ENCODE data around the gene BSN. TPM values are rescaled to one million over a fixed set of nuclear protein-coding genes. Genes with fewer than 3 reads are reported as not detected.
"Not testable (repeated sequence)": the region's sequence is repeated elsewhere in the genome, so short reads cannot be mapped to it uniquely, and the experiment has no call there.

The BSN gene
- total RNA-seq, 1 experiment from 2014 or later = 0.18 TPM

DNA sequence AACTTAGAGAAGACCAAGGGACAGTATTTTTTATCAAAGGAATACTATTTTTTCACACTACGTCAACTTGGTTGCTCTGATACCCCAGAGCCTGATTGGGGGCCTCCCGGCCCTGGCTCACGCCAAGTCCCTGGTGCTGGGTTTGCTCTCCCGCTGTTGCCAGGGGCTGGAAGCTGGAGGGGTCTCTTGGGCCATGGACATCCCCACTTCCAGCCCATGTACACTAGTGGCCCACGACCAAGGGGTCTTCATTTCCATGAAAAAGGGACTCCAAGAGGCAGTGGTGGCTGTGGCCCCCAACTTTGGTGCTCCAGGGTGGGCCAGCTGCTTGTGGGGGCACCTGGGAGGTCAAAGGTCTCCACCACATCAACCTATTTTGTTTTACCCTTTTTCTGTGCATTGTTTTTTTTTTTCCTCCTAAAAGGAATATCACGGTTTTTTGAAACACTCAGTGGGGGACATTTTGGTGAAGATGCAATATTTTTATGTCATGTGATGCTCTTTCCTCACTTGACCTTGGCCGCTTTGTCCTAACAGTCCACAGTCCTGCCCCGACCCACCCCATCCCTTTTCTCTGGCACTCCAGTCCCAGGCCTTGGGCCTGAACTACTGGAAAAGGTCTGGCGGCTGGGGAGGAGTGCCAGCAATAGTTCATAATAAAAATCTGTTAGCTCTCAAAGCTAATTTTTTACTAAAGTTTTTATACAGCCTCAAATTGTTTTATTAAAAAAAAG is 20.3 kb upstream of the BSN start:
- no peak for DNase-seq (ENCODE audit: low read depth)

DNA sequence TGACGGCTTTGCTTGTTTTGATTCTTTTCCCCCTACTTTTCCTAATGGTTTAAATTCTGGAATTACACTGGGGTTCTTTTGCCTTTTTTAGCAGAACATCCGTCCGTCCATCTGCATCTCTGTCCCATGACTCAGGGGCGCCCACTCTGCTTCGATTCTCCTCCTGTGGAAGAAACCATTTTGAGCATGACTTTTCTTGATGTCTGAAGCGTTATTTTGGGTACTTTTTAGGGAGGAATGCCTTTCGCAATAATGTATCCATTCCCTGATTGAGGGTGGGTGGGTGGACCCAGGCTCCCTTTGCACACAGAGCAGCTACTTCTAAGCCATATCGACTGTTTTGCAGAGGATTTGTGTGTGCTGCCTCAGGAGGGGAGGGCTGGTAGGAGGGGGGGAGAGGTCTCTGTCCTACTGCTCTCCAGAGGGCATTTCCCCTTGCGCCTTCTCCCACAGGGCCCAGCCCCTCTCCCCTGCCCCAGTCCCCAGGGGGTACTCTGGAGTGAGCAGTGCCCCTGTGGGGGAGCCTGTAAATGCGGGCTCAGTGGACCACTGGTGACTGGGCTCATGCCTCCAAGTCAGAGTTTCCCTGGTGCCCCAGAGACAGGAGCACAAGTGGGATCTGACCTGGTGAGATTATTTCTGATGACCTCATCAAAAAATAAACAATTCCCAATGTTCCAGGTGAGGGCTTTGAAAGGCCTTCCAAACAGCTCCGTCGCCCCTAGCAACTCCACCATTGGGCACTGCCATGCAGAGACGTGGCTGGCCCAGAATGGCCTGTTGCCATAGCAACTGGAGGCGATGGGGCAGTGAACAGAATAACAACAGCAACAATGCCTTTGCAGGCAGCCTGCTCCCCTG is 19.5 kb upstream of the BSN start:
- DNase-seq (ENCODE audit: low read depth) = peak; percentile 21

DNA sequence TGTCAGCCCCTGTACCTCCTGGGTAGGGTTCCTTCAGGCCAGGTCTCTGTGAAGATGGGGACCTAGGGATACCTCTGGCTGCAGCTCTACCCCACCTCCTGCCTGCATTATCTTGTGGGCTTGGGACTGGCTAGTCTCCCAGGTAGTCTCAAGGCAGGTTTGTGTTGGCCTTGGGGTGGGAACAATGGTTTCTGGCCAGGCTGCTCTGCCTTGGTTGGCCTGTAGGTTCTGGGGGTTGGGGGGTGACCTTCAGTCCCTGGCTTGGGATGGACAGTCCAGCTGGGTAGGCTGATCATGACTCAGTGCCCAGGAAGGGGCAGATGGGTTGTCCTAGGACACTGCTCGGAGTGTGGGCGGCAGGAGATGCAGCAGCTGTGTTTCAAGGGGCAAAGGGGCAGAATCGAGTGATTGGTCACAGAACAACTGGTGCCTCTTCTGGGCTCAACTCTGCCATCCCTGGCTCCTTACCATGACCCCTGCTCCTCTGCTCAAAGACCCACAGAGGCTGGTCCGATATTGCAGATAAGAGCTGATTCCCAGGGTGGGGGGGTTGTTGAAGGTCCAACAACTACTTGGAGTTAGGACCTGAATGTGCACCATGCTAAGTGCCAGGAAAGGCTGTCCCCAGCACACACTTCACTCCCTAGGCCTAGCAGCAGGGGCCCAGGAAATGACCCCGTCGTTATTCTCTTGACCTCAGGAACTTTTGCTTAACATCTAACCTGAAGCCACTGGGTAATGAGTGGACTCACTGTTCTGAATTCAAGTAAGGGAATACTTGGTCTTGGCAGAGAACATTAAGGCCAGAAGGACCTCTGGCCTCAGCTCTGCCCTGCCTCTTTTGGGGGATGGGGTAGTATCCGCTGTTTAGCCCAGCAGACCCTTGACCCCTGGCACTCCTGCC is 18.1 kb upstream of the BSN start:
- no peak for DNase-seq (ENCODE audit: low read depth)

DNA sequence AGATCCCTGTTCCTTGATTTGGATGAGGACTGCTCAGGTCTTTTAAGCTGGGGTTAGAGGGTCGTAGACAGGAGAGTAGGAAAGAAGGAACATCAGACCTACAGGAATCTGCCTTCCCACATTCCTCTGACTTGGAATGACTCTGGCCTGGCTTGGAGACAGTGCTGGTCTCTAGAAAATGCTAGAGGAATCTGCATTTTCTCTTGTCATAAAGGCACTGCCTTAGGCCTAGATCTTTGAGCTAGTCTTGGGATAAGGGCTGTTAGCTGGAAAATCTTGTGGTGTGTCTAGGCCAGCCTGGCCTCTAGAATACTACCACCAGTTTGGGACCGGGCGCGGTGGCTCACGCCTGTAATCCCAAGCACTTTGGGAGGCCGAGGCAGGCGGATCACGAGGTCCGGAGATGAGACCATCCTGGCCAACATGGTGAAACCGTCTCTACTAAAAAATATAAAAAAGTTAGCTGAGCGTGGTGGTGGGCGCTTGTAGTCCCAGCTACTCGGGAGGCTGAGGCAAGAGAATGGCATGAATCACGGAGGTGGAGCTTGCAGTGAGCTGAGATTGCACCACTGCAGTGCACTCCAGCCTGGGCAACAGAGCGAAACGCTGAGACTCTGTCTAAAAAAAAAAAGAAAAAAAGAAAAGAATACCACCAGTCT is 17.3 kb upstream of the BSN start:
- no peak for DNase-seq (ENCODE audit: low read depth)

DNA sequence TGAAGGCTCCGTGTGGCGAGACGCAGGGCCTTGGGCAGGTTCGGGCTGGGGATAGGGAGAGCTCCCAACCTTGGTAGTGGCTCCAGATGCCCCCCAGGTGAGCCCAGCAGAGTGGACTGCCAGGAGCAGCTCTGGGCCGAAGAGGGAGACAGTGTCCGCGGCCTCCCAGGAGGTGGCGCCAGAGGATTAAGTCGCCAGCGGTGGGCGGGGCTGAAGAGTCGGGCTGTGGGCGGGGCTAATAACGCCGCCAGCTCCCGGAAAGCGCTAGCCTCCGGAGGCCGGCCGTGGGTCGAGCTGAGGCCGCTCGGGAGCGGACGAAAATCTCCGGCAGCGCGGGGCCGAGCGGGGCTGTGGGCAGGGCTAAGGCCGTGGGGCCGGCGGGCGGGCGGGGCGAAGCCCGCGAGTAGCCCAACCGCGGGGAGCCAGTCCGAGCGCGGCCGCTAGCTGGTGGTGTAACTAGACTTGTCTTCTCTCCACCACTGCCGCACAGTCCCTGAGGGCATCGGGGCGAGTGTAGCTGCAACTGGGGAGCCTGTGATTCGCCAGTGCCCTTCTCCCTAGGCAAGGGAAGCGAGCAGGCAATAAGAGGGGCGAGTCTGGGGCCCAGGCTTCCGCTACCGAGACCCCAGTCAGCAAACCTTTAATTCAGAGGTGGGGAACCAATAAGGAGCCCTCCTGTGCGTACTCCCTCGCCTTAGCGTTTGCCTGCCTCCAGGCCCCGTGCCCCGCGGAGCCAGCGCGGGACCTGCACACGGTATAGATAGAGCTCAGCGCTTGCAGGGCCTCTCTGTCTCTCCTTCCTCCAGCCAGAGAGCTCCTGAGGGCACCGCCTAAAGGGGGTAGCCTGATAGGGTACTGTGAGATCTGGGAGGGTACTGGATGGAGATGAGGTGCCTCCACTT is 14.4 kb upstream of the BSN start:
- peak; percentile 90 for DNase-seq (ENCODE audit: low read depth)

DNA sequence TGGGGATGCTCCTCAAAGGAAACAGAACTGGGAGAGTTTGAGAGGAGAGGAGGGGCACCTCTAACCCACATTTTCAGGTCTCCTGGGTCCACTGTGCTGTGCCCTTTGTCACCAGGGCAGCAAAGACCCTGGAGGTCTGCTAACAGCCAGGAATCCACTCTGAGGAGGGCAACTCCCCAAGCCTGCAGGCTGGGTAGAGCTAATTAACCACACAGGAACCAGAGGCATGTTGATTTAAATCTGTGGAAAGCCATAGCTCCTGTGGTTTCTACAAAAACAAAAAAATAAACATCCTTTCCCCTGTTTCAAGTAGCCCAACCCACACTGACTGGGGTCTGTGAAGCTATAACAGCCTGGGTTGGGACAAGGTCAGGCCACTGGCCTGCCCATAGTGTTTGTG is 2.2 kb upstream of the BSN start:
- DNase-seq (ENCODE audit: low read depth) = no peak

DNA sequence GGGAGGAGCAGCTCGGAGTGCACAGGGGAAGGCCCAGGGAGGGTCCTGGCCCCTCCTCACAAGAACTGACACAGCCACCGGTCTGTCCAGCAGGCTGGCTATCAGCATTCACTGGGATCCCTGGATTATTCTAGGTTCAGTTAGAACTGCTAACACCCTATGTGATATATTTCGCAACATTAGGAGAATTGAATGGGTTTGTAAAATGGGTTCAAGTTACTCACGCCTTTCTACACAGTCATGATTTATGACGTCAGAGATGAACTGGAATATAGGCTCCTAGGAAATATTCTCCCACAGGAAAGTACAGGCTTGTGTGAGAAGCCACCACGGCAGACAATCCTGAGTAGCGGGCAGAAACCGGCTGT is 969 bp upstream of the BSN start:
- no peak for DNase-seq (ENCODE audit: low read depth)

DNA sequence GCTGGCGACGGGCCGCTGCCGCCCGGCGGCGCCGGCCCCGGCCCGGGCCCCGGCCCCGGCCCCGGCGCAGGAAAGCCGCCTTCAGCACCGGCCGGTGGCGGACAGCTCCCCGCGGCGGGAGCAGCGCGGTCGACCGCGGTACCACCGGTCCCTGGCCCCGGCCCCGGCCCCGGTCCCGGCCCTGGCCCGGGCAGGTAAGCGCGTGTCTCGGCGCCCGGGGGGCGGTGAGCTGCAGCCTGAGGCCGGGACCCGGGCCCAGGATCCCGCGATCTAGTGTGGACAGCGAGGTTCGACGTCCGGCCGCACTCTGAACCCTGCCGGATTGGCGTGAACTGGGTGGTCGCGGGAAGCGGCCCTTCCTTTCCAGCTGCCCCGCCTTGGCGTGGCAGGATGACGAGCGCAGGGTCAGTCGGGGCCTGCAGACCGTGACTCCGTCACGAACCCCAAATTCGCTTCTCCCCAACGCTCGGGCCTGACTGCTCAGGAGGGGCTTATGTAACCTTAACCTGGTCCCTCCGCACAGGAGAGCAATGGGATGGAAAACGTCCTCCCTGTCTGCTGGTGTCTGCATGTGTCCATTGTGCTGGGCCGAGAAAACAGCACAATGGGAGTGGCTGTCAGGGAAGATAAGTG is 472 bp downstream of the BSN start:
- DNase-seq (ENCODE audit: low read depth) = no peak

DNA sequence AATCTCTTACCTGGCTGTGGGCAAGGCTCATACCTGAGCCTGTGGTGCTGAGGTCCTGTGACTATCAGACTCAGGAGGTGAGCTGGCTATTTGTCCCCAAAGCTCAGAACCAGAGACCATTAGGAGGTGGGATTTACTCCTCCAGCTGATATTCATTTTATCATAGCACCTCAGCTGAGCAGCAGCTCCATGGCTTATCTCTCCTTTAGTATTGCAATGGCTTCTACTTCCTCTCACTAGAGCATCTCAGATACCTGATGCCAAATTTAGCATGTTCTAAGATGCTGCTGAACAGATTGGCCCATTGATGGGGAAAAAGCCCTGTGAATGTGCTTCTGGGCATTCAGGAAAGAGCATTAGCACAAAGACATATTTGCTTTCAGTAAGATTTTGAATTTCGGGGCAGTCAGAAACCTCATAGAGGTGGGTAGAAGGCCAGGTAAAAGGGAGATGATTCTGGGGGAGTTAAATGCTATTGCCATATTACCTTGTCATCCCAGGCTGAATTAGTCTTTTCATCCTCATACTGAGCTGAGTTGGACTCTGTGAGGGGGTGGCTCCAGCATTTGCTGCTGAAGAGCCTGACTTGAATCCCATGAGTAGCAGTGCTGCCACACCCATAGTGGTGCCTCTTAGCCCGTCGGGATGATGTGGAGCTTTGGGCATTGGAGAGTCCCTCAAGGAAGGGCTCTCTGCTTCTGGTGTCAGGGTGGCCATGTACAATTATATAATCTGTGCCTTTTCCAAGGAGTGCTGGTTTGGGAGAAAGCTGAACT is 2.4 kb downstream of the BSN start:
- DNase-seq (ENCODE audit: low read depth) = no peak

DNA sequence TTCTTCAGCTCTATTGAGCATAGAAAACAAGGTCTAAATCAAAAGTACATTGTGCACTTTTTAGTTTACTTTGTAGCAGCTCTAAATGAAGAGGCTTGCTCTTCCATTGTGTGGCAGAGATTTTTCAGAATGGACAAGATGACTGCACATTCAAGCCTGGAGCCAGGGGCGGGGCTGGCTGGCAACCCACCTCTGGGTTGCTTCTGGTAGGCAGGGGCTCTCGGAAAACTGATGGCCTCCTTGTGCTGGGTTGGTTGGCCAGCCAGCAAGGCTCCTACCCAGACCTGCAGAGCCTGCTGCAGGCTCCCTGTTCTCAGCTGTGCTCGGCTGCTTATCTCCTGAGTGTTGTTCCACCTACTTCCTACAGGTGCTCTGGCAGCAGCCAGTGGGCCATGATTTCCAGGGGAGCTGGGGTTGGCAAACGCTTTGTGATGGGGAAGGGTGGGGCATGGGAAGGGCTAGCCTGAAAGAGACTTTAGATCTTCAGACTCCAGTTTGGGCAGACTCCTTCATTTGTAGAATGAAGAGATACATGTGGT is 8.8 kb downstream of the BSN start:
- no peak for DNase-seq (ENCODE audit: low read depth)

DNA sequence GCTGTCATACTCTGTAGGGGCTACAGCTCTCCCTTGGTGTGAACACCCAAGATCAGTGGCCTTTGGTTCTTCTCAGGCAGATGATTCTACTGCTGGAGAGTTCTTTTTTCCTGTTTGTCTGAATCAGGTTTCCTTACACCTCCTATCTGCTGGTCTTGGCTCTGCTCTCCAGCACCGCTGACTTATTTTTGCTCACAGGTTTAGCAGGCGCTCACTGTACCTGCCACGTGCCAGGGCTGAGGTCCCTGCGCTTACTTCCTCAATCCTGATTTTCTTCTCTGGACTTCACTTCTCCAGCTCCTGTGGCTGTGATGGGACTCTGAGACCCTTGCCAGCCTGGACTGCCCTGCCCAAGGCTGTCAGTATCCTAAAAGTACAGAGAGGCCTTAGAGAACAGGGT is 9.5 kb downstream of the BSN start:
- DNase-seq (ENCODE audit: low read depth) = no peak

DNA sequence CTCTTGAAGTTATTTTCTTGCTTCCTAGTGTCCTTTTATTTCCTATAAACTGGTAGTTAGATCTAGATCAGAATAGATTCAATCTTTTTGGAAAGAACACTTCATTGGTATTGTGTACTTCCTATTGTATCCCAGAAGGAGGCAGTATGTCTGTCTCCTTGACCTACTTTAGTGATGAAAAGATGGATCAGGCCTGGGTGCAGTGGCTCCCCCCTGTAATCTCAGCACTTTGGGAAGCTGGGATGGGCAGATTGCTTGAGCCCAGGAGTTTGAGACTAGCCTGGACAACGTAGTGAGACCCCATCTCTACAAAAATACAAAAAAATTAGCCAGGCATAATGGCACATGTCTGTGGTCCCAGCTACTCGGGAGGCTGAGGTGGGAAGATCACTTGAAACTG is 12.0 kb downstream of the BSN start:
- DNase-seq (ENCODE audit: low read depth) = no peak

DNA sequence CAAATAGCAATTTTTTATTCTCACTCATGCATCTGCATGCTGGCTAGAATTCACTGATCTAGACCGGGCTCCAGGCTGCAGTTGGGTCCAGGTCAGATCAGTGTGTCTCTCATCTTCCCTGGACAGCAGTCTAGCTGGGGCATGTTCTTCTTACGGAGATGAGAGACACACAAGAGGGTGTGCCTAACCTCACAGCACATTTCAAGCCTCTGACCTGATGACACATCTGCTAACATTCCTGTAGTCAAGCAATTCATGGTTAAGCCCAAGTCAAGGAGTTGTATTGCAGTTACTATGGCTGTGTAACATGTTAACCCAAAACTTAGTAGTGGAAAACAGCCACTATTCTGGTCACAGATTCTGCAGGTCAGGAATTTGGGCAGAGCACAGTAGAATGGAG is 13.1 kb downstream of the BSN start:
- DNase-seq (ENCODE audit: low read depth) = no peak

DNA sequence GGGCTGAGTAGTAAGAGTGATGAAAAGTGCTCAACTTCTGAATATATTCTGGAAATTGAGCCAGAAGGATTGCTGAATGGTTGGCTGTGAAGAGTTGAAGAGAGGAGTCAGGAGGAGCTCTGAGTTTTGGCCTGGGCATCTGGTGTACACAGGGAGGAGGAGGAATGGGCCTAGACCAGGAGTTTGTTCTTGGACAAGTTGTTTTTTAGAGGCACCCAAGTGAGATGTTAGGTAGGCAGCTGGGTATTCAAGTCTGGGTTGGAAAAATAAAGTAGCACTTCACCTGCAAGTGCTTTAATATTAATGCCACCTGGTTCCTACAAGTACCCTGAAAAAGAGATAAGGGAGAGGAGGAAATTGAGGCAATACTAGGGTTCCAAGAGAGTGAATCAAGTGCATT is 14.7 kb downstream of the BSN start:
- DNase-seq (ENCODE audit: low read depth) = no peak

DNA sequence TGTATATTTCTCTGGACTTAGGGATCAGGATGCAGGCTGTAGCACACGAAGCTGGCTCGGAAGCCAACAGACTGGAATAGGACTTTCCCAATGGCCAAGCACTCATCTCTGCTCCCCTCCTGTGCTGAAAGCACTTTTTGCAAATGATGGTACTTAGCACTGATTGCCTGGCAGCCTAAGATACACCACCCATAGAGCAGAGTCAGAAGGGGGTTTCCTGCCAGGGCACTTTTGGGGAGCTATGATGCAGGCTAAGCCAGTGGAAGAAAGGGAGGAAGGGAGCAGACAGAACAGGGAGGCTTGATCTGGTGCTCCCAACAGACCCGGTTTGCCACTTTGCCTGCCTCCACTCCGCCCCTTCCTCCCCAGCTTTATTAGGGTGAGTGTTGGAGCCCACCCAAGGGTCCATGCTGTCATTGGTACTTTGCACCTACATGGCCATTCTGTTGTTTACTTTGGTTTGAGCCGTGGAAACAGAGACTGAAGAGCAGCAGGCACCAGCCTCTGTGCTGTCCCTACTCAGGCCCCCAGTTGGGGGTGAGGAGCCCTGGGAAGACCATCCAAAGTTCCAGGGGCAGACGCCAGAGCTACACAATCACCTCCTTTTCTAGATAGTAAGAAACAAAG is 15.9 kb downstream of the BSN start:
- DNase-seq (ENCODE audit: low read depth) = no peak

DNA sequence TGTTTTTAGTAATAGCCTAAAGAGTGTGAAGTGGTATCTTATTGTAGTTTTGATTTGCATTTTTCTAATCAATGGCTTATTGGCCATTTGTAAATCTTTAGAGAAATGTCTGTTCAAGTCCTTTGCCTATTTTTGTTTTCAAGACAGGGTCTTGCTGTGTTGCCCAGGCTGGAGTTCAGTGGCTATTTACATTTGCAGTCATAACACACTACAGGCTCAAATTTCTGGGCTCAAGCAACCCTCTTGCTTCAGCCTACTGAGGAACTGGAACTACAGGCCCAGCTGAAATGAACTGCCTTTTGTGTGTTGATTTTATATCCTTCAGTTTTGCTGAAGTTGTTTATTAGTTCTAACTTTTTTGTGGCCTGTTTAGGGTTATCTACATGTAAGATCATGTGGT is 27.9 kb downstream of the BSN start:
- DNase-seq (ENCODE audit: low read depth) = no peak

DNA sequence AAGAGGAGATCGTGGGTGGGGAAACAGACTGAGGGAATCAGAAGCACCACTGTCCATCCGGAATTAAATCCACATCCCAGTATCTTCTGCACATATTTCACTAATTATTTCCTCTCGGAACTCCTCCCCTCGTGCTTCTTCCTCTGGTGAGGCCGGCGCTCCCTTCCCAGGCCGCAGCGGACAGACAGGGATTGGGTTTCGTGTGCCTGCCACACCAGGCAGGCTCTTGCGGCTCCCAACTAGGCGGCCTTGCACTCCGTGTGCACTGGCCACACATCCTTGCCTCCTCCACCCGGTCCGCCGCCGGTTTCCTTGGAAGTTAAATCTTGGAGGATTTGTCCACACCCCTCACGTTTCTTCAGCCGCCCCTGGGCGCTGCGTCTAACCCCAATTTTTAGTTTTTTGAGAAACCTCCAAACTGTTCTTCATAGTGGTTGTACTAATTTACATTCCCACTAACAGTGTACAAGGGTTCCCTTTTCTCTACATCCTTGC is 31.0 kb downstream of the BSN start:
- not testable (repeated sequence) for DNase-seq (ENCODE audit: low read depth)

DNA sequence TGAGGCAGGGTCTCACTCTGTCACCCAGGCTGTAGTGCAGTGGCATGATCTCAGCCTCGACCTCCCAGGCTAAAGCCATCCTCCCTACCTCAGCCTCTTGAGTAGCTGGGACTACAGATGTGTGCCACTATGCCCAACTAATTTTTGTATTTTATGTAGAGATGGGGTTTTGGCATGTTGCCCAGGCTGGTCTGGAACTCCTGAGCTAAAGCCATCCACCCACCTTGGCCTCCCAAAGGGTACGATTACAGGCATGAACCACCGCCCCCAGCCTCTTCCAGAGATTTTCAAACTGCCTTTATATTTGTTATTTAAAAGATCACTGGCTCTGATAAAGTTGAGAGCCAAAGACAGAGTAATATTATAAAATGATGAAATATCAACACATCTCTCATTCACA is 37.3 kb downstream of the BSN start:
- DNase-seq (ENCODE audit: low read depth) = no peak

Data from HT1080 (cell line).